GM21526 (cell line): ENCODE measurements around the gene RPL13A.

ENCODE experiments used
- ATAC-seq: cut with Tn5 transposase; IDR thresholded peaks from one replicate; pipeline ENCODE4 v1.9.1; 2021; ENCODE audit warnings: moderate library complexity; ENCODE audit not compliant: unreplicated experiment, low FRiP score

The RPL13A gene

DNA sequence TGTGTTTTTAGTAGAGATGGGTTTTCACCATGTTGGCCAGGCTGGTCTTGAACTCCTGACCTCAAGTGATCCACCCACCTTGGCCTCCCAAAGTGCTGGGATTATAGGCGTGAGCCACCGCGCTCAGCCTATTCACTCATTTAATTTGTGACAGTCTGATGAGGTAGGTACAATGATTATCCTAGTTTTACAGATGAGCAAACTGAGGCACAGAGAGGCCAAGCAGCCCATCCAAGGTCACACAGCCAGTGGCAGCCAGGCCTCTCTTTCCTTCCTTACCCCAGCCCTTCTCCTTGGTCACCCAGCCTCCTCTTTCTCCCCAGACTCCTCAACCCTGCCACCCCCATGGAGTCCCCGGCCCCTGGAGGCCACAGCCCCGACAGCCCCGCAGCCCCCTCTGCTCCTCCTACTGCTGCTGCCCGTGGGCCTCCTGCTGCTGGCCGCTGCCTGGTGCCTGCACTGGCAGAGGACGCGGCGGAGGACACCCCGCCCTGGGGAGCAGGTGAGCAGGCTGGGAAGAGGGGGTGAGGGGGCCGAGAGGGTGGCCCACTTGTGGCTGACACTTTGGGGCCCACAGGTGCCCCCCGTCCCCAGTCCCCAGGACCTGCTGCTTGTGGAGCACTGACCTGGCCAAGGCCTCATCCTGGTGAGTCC is 7.3 kb upstream of the RPL13A start:
- ATAC-seq, result no peak

- ATAC-seq, result no peak
Measured at GRCh38 chr19:49481020-49481683, 6.3 kb upstream of the RPL13A start.

DNA sequence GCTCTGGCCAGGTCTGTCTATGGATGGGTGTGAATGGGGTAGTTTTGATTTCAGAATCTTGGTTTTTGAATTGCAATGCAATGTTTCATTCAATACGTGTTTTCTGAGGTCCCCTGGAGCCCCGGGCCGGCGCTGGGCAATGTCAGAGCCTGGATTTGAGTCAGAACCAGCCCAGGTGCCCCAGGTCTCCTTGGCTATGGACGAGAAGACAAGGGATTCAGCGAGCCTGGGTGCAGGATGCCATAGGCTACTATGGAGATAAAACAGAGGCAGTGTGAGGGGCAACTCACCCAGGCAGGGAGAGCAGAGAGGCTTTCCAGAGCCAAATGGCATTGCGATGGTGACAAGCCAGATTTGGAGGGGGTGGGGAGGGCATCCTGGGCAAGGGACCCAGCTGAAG is 1.2 kb upstream of the RPL13A start:
- no peak for ATAC-seq

DNA sequence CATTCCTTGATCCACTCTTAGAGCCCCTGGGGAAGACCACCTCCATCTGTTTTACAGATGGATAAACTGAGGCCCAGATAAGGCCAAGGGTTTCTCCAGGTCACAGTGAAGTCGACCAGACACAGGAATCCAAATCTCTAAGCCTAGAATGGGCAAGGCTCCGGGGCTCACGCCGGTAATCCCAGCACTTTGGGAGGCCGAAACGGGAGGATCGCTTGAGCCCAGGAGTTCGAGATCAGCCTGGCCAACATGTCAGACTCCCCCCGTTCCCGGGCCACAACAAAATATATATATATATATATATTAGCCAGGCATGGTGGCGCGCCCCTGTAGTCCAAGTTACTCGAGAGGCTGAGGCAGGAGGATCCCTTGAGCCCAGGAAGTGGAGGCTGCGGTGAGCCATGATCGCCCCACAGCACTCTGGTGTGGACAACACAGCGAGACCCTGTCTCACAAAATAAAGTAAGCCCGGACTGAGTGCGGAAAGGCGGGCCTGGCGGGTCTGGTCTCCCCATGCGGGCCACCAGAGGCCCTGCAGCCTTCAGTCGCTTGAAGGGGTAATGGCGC is 615 bp upstream of the RPL13A start:
- no peak for ATAC-seq

DNA sequence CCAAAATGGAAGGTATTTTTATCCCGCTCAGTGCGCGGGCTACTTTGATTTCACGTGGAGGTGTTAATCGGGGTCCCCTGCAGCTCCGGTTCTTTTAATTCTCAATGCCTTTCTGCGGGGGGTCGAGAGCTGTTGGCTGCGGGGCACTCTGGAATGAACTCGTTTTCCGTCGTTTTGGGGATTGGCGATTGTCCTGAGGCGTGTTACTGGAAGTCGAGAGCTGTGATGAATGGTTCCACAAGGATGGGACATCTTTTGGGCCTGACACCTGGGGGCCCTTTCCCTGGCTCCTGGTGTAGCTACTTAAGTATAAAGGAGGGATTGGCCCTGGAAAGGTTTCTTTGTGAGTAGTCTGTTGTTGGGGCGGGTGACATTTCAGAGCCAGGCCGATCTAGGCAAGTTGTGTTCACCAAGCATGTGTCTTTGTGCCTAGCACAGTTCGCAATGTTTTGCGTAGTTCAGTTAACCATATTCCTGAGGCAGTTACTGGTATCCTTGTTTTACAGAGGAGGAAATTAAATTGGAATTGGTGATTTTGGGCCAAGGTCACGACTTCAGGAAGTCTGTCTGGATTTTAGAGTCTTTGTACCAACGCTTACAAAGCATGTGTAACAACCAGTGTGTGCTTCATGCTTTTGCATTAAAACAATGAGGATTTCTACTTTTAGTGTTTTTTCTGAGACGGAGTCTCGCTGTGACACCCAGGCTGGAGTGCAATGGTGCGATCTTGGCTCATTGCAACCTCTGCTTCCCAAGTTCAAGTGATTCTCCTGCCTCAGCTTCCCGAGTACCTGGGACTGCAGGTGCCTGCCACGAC is 846 bp downstream of the RPL13A start:
- ATAC-seq, result no peak

DNA sequence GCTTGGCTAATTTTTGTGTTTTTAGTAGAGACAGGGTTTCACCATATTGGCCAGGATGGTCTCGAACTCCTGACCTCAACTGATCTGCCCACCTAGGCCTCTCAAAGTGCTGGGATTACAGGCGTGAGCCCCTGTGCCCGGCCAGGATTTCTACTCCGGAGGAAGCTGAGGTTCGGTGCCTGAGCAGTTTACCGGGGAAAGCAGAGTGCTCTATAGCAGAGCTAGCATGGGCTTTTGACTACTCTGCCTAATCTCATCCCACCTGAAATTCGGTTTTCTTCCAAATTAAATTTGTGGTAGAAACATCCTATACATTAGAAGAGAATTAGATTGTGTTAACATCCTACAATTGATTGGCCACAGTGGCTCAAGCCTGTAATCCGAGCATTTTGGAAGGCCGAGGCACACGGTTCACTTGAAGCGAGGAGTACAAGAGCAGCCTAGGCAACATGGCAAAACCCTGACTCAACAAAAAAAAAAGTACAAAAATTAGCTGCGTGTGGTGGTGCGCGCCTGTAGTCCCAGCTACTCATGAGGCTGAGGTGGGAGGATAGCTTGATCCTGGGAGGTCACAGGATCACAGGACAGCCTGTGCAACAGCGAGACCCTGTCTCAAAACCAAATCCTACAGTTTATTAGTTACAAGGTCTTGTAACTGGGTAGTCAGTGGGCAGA is 1.6 kb downstream of the RPL13A start:
- ATAC-seq, result no peak

DNA sequence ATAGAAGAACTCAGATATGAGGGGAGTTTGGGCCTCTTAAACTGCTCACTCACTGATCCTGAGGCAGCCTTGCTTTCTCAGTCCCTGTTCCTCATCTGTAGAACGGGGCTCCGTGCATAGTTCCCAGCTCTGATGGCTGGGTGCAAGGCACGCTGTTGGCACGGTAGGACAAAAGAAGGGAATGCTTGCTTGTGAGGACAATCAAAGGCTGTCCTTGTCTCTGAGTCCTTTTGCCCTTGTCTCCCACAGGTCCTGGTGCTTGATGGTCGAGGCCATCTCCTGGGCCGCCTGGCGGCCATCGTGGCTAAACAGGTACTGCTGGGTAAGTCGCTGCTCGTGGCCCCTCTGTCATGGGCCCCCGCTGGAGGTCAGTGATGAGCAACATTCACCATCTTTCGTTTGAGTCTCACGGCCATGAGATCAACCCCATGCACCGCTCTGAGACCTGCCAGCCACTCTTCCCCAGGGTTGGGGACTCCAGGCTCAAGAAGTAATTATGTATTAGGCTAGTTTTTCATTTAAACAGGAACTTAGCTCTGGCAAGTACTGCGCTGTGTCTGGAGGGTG is 2.3 kb downstream of the RPL13A start:
- ATAC-seq, result no peak

GRCh38 chr19:49490287-49491029 is 3.0 kb downstream of the RPL13A start:
- no peak for ATAC-seq

DNA sequence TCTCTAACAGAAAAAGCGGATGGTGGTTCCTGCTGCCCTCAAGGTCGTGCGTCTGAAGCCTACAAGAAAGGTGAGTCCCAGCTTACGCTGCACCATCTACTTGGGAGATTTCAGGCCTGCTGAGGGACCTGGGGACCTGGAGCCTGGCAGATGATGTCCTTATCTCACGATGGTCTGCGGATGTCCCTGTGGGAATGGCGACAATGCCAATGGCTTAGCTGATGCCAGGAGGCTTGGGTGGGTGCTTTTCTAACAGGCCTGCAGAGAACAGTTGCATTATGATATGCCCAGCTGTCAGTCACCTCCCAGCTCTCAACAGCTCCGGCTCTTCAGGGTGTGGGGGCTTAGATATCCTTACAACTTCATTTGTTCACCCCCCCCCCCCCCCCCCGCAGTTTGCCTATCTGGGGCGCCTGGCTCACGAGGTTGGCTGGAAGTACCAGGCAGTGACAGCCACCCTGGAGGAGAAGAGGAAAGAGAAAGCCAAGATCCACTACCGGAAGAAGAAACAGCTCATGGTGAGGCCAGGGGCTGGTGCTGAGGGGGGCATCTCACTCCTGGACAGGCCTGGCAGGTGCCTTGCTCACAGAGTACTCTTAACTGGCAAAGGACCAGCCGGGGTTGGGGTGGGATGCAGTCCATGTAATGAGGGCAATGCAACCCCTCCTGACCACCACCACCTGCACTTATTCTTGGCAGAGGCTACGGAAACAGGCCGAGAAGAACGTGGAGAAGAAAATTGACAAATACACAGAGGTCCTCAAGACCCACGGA is 3.8 kb downstream of the RPL13A start:
- ATAC-seq, result no peak

DNA sequence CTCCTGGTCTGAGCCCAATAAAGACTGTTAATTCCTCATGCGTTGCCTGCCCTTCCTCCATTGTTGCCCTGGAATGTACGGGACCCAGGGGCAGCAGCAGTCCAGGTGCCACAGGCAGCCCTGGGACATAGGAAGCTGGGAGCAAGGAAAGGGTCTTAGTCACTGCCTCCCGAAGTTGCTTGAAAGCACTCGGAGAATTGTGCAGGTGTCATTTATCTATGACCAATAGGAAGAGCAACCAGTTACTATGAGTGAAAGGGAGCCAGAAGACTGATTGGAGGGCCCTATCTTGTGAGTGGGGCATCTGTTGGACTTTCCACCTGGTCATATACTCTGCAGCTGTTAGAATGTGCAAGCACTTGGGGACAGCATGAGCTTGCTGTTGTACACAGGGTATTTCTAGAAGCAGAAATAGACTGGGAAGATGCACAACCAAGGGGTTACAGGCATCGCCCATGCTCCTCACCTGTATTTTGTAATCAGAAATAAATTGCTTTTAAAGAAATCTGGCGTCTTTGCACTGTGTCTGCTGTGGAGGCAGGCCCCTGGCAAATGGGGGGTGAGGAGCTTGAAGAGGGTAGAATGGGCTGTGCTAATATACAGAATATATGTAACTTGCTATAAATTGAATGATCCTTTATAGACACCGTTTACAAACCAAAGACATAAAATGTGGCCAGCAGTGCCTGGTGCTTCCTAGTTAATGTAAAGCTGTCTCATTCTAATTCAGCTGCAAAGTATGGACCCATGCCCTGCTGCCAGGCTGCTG is 4.6 kb downstream of the RPL13A start:
- ATAC-seq, result no peak

DNA sequence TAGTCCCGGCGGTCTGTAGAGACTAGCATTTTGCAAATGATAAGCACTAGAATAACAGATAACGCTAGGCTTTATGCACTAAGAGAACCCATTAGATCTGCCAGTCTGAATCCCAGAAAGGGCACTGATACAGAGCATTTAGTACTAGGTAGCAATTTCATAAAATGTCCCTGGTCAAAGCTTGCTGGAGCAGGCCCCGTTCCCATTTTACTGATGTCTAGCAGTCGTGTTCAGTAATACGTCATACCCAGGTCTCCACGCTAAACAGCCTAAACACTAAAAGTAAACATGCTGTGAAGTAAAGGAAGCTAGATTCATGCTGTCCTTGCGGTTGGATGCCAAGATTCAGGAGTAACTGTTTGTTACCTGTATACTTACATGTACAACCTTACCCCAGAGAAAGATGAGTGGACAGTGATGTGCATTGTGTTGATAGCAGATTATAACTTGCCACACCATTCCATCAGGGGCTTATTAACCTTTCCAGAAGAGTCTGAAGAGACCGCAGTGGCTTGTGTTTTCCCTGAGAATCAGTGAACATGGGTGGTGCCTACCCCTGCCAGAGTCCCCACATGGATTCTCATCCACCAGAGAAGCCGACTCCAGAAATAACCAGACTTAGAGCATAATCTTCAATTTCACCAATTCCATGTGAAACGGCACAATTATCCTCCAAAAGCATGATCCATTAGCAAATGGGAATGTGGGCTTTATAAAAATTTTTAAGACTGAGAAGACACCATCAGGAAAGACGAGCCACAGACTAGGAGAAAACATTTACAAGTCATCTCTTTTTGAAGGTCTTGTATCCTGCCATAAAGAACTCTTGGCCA is 5.4 kb downstream of the RPL13A start:
- no peak for ATAC-seq

GRCh38 chr19:49496574-49497008 is 9.2 kb downstream of the RPL13A start:
- no peak for ATAC-seq

DNA sequence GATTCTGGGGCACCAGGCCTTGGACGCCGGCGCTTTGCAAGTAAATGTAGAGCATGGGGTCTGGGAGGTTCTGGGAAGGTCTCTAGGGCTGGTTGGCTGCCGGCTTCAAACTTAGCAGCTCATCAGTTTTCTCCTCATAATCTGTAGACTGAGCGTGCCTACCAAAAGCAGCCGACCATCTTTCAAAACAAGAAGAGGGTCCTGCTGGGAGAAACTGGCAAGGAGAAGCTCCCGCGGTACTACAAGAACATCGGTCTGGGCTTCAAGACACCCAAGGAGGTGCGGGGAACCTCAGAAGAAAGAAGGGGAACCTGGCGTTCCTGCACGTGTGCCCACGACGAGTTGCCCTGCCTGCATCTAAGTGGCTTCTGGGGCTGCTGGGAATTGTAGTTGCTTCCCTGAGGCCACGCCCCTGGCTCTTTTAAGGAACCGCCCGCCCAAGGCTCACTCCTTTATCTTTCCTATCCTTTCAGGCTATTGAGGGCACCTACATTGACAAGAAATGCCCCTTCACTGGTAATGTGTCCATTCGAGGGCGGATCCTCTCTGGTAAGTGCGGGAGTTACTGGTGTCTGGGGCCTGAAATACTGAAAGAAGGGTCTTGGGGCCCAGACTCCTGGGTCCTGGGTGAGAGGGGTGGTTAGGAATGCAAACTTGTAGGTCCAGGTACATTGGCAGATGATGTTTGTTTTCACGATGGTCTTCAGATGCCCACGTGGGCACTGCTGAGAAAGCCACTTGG is 9.8 kb downstream of the RPL13A start:
- ATAC-seq, result no peak

DNA sequence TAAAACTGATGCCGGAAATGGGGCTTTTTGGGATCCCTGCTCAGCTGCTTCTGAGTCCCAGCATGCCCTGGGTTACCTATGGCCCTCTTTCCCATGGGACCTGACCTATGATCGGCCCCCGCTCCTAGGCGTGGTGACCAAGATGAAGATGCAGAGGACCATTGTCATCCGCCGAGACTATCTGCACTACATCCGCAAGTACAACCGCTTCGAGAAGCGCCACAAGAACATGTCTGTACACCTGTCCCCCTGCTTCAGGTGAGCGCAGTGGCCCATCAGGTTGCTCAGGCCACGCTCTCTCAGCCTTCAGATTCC is 10.3 kb downstream of the RPL13A start:
- no peak for ATAC-seq

- ATAC-seq, result no peak
Measured at GRCh38 chr19:49498475-49498874, 11.1 kb downstream of the RPL13A start.

GRCh38 chr19:49499030-49499670 is 11.7 kb downstream of the RPL13A start:
- ATAC-seq, result no peak
